ENCODE measurements around the gene SLC22A2. TPM values are rescaled to one million over a fixed set of nuclear protein-coding genes. Genes with fewer than 3 reads are reported as not detected.

Gene SLC22A2
- total and polyA plus RNA-seq, 10 of the 15 experiments (the other 5 are each of a cell fraction or from before 2014, with no cell fraction given), result 0.12 TPM; not detected in 9

- no peak for TF ChIP-seq BCLAF1 (IDR thresholded peaks at IDR 0.05)
Measured at GRCh38 chr6:160259598-160259997, 977 bp upstream of the SLC22A2 start (continued).

- H3K79me2 ChIP-seq (ENCODE audit: control insufficient read depth, insufficient read depth, low read length), result no peaks in the 10 kb centered on the region
- POLR2A ChIA-PET, result no interaction called here
Measured at GRCh38 chr6:160259143-160259425, 463 bp upstream of the SLC22A2 start.

GRCh38 chr6:160256445-160256844, 2.2 kb downstream of the SLC22A2 start:
- ChIA-PET SMC1A (ENCODE audit: uncharacterized antibody, unreplicated experiment) (no interaction called here), POLR2A (no interaction called here), CTCF (no interaction called here), RAD21 (ENCODE audit: unreplicated experiment) (no interaction called here)
- Histone ChIP-seq H3K4me1 (ENCODE audit: control insufficient read depth, insufficient read depth, low read length) (no peaks in the 10 kb centered on the region), H4K20me1 (ENCODE audit: control insufficient read depth, insufficient read depth) (no peaks in the 10 kb centered on the region), H3K79me2 (ENCODE audit: control insufficient read depth, insufficient read depth, low read length) (no peaks in the 10 kb centered on the region), H3K4me2 (ENCODE audit: control insufficient read depth, insufficient read depth) (no peak overlapping the region), H3K4me3 (no peak overlapping the region), H3K9me3 (replicated peaks; ENCODE audit: control insufficient read depth, insufficient read depth, low read length) (no peaks in the 10 kb centered on the region), H3K9ac (ENCODE audit: control insufficient read depth, insufficient read depth, low read length) (no peak overlapping the region), H2AFZ (ENCODE audit: control insufficient read depth, low read depth, low read length) (no peak overlapping the region), H3K27ac (ENCODE audit: control insufficient read depth, insufficient read depth) (no peak overlapping the region), H3K27me3 (replicated peaks in 1 of 2; ENCODE audit: control insufficient read depth in 2 of 2, insufficient read depth in 2 of 2, low read length in 1 of 2) (no peaks in the 10 kb centered on the region; a peak in 1 of 4 replicates), H3K36me3 (ENCODE audit: control insufficient read depth in 2 of 2, insufficient read depth in 2 of 2, low read length in 1 of 2) (no peaks in the 10 kb centered on the region)
- 67% methylated on average over 1 of the region's 1 CpG for WGBS (ENCODE audit: insufficient coverage, insufficient replicate concordance, low lambda C conversion rate, missing lambda C conversion rate)
- no peak for DNase-seq (ENCODE audit: low read depth, low spot score)
- no peak for ATAC-seq
- no peak for TF ChIP-seq PAX8 (IDR thresholded peaks at IDR 0.05)
- in situ Hi-C loops (cut with MboI) (no loop called here), intact Hi-C loops (cut with micrococcal nuclease; ENCODE audit: unreplicated experiment) (no loop called here)
- no TSS peak for BruUV-seq (replicated peaks)
- no peak for FAIRE-seq

More at GRCh38 chr6:160259143-160259425, 463 bp upstream of the SLC22A2 start:
- FAIRE-seq (no peak), ATAC-seq (no peak), DNase-seq (ENCODE audit: low read depth, low spot score) (no peak)
- no peak for TF ChIP-seq KAT2A (conservative IDR thresholded peaks at IDR 0.05; ENCODE audit: control insufficient read depth, low read depth, low read length)
- no peak for TF ChIP-seq TCF7 (IDR thresholded peaks at IDR 0.05; ENCODE audit: borderline replicate concordance)
- no peak for TF ChIP-seq SMARCA5 (IDR thresholded peaks at IDR 0.05)
- TF ChIP-seq HCFC1 (IDR thresholded peaks at IDR 0.05; ENCODE audit: low read length), result no peak
- no peak for TF ChIP-seq ZNF622 (IDR thresholded peaks at IDR 0.05)
- BruUV-seq (replicated peaks), result no TSS peak
- H3K4me2 ChIP-seq (ENCODE audit: control insufficient read depth, insufficient read depth), result no peak overlapping the region
- no peaks in the 10 kb centered on the region for H3K9me3 ChIP-seq (replicated peaks; ENCODE audit: control insufficient read depth, insufficient read depth, low read length)
- H3K4me3 ChIP-seq, result no peak overlapping the region
- intact Hi-C loops (cut with micrococcal nuclease; ENCODE audit: unreplicated experiment) (no loop called here), in situ Hi-C loops (cut with MboI) (no loop called here)
- no peak overlapping the region for H3K27ac ChIP-seq (ENCODE audit: control insufficient read depth, insufficient read depth)
- H3K36me3 ChIP-seq (ENCODE audit: control insufficient read depth in 2 of 2, insufficient read depth in 2 of 2, low read length in 1 of 2), result no peaks in the 10 kb centered on the region
- no peaks in the 10 kb centered on the region; a peak in 2 of 4 replicates for H3K27me3 ChIP-seq (replicated peaks in 1 of 2; ENCODE audit: control insufficient read depth in 2 of 2, insufficient read depth in 2 of 2, low read length in 1 of 2)
- no peak overlapping the region for H2AFZ ChIP-seq (ENCODE audit: control insufficient read depth, low read depth, low read length)
- RAD21 ChIA-PET (ENCODE audit: unreplicated experiment), result no interaction called here
- no peaks in the 10 kb centered on the region for H3K4me1 ChIP-seq (ENCODE audit: control insufficient read depth, insufficient read depth, low read length)
- WGBS (ENCODE audit: insufficient coverage, insufficient replicate concordance, low lambda C conversion rate, missing lambda C conversion rate), result 37% methylated on average over 8 of the region's 8 CpGs
- SMC1A ChIA-PET (ENCODE audit: uncharacterized antibody, unreplicated experiment), result no interaction called here
- CTCF ChIA-PET, result no interaction called here
- no peak overlapping the region for H3K9ac ChIP-seq (ENCODE audit: control insufficient read depth, insufficient read depth, low read length)
- H4K20me1 ChIP-seq (ENCODE audit: control insufficient read depth, insufficient read depth), result no peaks in the 10 kb centered on the region

All from GM12878 (cell line).